Endothelial cell of umbilical vein (primary cell): ENCODE results near the gene KIAA1755. TPM values are rescaled to one million over a fixed set of nuclear protein-coding genes. Genes with fewer than 3 reads are reported as not detected.

ENCODE experiments used
- BruUV-seq: library from RNA; stranded (reverse); fragments of 400-500 nt; replicated peaks from 2 replicates; lab custom pipeline; 2021; lab: Mats Ljungman, UMichigan
- CTCF ChIA-PET: fragments of 300-600, 350-600 bp; sonication (Branson Sonifier 250); formaldehyde crosslinking; loops from one replicate; lab custom pipeline; 2021; ENCODE audit warnings: antibody characterized with exemption, inconsistent platforms; lab: Charles Lee
- POLR2A ChIA-PET: fragments of 300-600, 350-600 bp; sonication (Branson Sonifier 250); formaldehyde crosslinking; loops from one replicate; lab custom pipeline; 2021; ENCODE audit warnings: antibody characterized with exemption, inconsistent platforms; lab: Charles Lee
- DNase-seq: peaks from one replicate; pipeline ENCODE4 v3.0.0-alpha.2; 2011; ENCODE audit warnings: low read depth, low spot score
- FAIRE-seq: peaks from 2 replicates; lab custom pipeline; 2011; peaks lifted over from hg19 to GRCh38; lab: Jason Lieb, UNC
- H2AFZ ChIP-seq: 2 replicates; pipeline ENCODE4 v1.6.0; 2012; ENCODE audit warnings: low read depth, low read length, control low read depth, inconsistent platforms
- H3K27ac ChIP-seq: 2 replicates; pipeline ENCODE4 v1.5.1; 2011; ENCODE audit warnings: low read depth, mild to moderate bottlenecking, control low read depth, low read length, moderate library complexity; ENCODE audit not compliant: insufficient read depth
- H3K27me3 ChIP-seq, 2 experiments: 2 replicates each; pipeline versions ENCODE4 v1.6.0 to v1.6.1; 2011; ENCODE audit warnings: low read length in 2 of 2, mixed read lengths in 1 of 2; ENCODE audit not compliant: control insufficient read depth in 2 of 2, insufficient read depth in 2 of 2
- H3K36me3 ChIP-seq, 2 experiments: 2 replicates in 1 of 2; 3 replicates in 1 of 2; pipeline ENCODE4 v1.5.1; 2011; ENCODE audit warnings: low read length in 2 of 2, mild to moderate bottlenecking in 1 of 2, moderate library complexity in 1 of 2; ENCODE audit not compliant: control insufficient read depth in 2 of 2, insufficient read depth in 2 of 2; ENCODE audit errors: extremely low read depth in 1 of 2
- H3K4me1 ChIP-seq: 3 replicates; pipeline ENCODE4 v1.5.1; 2011; ENCODE audit warnings: mild to moderate bottlenecking, low read length; ENCODE audit not compliant: control insufficient read depth, insufficient read depth; ENCODE audit errors: extremely low read depth
- H3K4me2 ChIP-seq: 2 replicates; pipeline ENCODE4 v1.6.1; 2011; ENCODE audit warnings: low read length, control low read depth, mixed read lengths; ENCODE audit not compliant: insufficient read depth
- H3K4me3 ChIP-seq, 3 experiments: fragments of 200-600 bp in 1 of 3; sonication (generic), shearing (Covaris generic) in 1 of 3; replicated peaks in 1 of 3; 2 replicates each; pipeline ENCODE4 v1.5.1; 2011 to 2016; ENCODE audit warnings: control low read depth in 3 of 3, low read length in 3 of 3, mild to moderate bottlenecking in 2 of 3, inconsistent platforms in 1 of 3, low read depth in 1 of 3, moderate library complexity in 1 of 3; ENCODE audit not compliant: insufficient read depth in 1 of 3
- H3K79me2 ChIP-seq: 2 replicates; pipeline ENCODE4 v1.6.0; 2012; ENCODE audit warnings: low read length, inconsistent platforms; ENCODE audit not compliant: control insufficient read depth, insufficient read depth
- H3K9ac ChIP-seq: replicated peaks from 2 replicates; pipeline ENCODE3; 2011; ENCODE audit warnings: low read length, control low read depth; ENCODE audit not compliant: insufficient read depth; ENCODE audit errors: extremely low read depth
- H3K9me1 ChIP-seq: replicated peaks from 3 replicates; pipeline ENCODE4 v1.6.0; 2011; ENCODE audit warnings: mild to moderate bottlenecking, low read length; ENCODE audit not compliant: control insufficient read depth, insufficient read depth; ENCODE audit errors: extremely low read depth
- H3K9me3 ChIP-seq: replicated peaks from 2 replicates; pipeline ENCODE4 v1.5.1; 2012; ENCODE audit warnings: low read length, inconsistent platforms; ENCODE audit not compliant: control insufficient read depth, insufficient read depth
- H4K20me1 ChIP-seq: replicated peaks from 2 replicates; pipeline ENCODE3; 2011; ENCODE audit warnings: mild to moderate bottlenecking, low read length; ENCODE audit not compliant: control insufficient read depth, insufficient read depth; ENCODE audit errors: extremely low read depth
- CTCF ChIP-seq, 2 donors: IDR thresholded peaks; 1 replicate in 1 of 2; 2 replicates in 1 of 2; pipeline ENCODE4 v1.5.1; 2011; ENCODE audit warnings: low read length in 2 of 2, mild to moderate bottlenecking in 2 of 2, moderate library complexity in 2 of 2, control low read depth in 1 of 2, inconsistent platforms in 1 of 2, low read depth in 1 of 2; ENCODE audit not compliant: insufficient read depth in 1 of 2; ENCODE audit errors: extremely low read depth in 1 of 2
- EZH2 ChIP-seq: IDR thresholded peaks from 2 replicates; pipeline ENCODE4 v1.6.1; 2012; ENCODE audit warnings: borderline replicate concordance, low read depth, mild to moderate bottlenecking, moderate library complexity, low read length, inconsistent platforms; ENCODE audit not compliant: severe bottlenecking
- FOS ChIP-seq: IDR thresholded peaks from 2 replicates; pipeline ENCODE4 v1.6.1; 2011; ENCODE audit warnings: mild to moderate bottlenecking, low read length, moderate library complexity, borderline replicate concordance; ENCODE audit not compliant: insufficient read depth
- GATA2 ChIP-seq: IDR thresholded peaks from 2 replicates; pipeline ENCODE4 v1.7.0; 2011; ENCODE audit warnings: low read depth, mild to moderate bottlenecking, moderate library complexity, mixed read lengths, low read length; ENCODE audit not compliant: insufficient read length, insufficient read depth
- JUN ChIP-seq: IDR thresholded peaks from 2 replicates; pipeline ENCODE4 v1.6.1; 2011; ENCODE audit warnings: borderline replicate concordance, low read depth; ENCODE audit not compliant: insufficient read length, insufficient read depth
- MYC ChIP-seq: IDR thresholded peaks from one replicate; pipeline ENCODE4 v1.6.1; 2011; ENCODE audit warnings: mild to moderate bottlenecking, low read depth, low read length
- POLR2A ChIP-seq: IDR thresholded peaks from 2 replicates; pipeline ENCODE4 v1.6.1; 2012; ENCODE audit warnings: low read depth, mild to moderate bottlenecking, control low read depth, low read length
- POLR2AphosphoS5 ChIP-seq: IDR thresholded peaks from 2 replicates; pipeline ENCODE4 v1.6.1; 2012; ENCODE audit warnings: low read depth, mild to moderate bottlenecking, control low read depth, low read length, moderate library complexity; ENCODE audit not compliant: insufficient read depth
- dilution Hi-C: fragments of 300-500 bp; cut with MboI; formaldehyde crosslinking; loops from one replicate; pipeline ENCODE4 v1.15.0; 2019; ENCODE audit warnings: low sequenced_read_pairs; ENCODE audit not compliant: extremely low pct_ligation_motif_present
- intact Hi-C: fragments of 100-400 bp; cut with micrococcal nuclease; formaldehyde crosslinking; loops from one replicate; pipeline ENCODE4 v1.10.0; 2022
- polyA plus RNA-seq, 4 experiments: library from polyadenylated mRNA; depleted of rRNA in 3 of 4; stranded (reverse) in 3 of 4; unstranded in 1 of 4; fragments of >200 nt; gene quantifications; 2 replicates each; pipeline versions ENCODE4 v1.2.1 to v1.2.3, GENCODE V29; 2011 to 2012; ENCODE audit warnings: missing spikeins in 1 of 4
- total RNA-seq: library from RNA; stranded (reverse); gene quantifications from 2 replicates; pipeline ENCODE4 v1.2.3, GENCODE V29; 2021
- TF ChIP-seq, protein P1 (sequence below): IDR thresholded peaks from 2 replicates; pipeline ENCODE4 v1.6.1; 2011; ENCODE audit not compliant: insufficient read depth, insufficient read length

Gene KIAA1755
- total and polyA plus RNA-seq, 2 donors (not counting 3 experiments of a cell fraction or from before 2014, with no cell fraction given): 0.36 to 0.51 TPM

DNA sequence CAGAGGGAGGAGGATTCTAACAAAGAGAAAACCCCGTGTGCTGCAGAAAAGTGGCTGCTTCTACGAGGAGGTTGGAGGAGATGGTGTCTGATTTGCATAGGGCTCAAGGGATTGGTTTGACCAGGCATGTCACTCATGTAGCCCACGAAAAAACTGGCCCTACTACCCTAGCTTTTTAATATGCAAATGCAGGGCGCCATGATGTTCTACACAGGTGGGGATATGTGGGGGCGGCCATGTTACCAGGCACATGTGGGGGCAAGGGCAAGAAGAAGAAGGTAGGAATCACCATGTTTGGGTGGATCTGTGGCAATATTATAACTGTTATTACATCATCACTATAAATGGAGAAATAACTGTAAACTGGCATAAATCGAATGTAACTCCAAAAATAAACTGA lies 9.9 kb downstream of the KIAA1755 start:
- FAIRE-seq: no peak
- Histone ChIP-seq H3K36me3 (no peaks in the 10 kb centered on the region), H2AFZ (no peak overlapping the region), H3K27ac (no peak overlapping the region), H3K9me3 (no peaks in the 10 kb centered on the region), H3K4me1 (no peaks in the 10 kb centered on the region), H3K9me1 (no peaks in the 10 kb centered on the region), H3K79me2 (no peaks in the 10 kb centered on the region), H3K4me2 (no peak overlapping the region), H4K20me1 (no peaks in the 10 kb centered on the region), H3K4me3 (no peak overlapping the region), H3K9ac (no peak overlapping the region), H3K27me3 (no peaks in the 10 kb centered on the region)
- dilution Hi-C loops (no loop called here), intact Hi-C loops (no loop called here)
- ChIA-PET CTCF (no interaction called here), POLR2A (no interaction called here)
- no peak for TF ChIP-seq EZH2
- TF ChIP-seq CTCF (IDR thresholded peaks at IDR 0.05; ENCODE audit: extremely low read depth in 1 of 2, insufficient read depth in 1 of 2, low read depth in 1 of 2, low read length in 2 of 2): no peak
- TF ChIP-seq GATA2: no peak
- no peak for TF ChIP-seq POLR2AphosphoS5
- TF ChIP-seq JUN: no peak
- no peak for TF ChIP-seq POLR2A
- no peak for TF ChIP-seq FOS
- TF ChIP-seq, protein P1, sequence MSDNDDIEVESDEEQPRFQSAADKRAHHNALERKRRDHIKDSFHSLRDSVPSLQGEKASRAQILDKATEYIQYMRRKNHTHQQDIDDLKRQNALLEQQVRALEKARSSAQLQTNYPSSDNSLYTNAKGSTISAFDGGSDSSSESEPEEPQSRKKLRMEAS: no peak
- TF ChIP-seq MYC: no peak
- BruUV-seq: no TSS peak
- DNase-seq: no peak
